Measurements from ENCODE around the gene PRKN. TPM values are rescaled to one million over a fixed set of nuclear protein-coding genes. Genes with fewer than 3 reads are reported as not detected.

Gene PRKN
- polyA plus RNA-seq, 1 experiment: 0.71 TPM

GRCh38 chr6:161370880-161371279, 1356.7 kb downstream of the PRKN start:
- ChIA-PET CTCF (interaction anchor here (0.7 to 10.0 kb wide), 24 partner anchors 9 to 851 kb away, joined by 3 to 244 read pairs (median 5); partner anchors contain the start of gene MAP3K4), POLR2A (no interaction called here)
- no peak for DNase-seq (ENCODE audit: low read depth)
- no peaks in the 10 kb centered on the region for H3K27me3 ChIP-seq (ENCODE audit: control insufficient read depth, insufficient read depth, low read length)
- H3K4me3 ChIP-seq (ENCODE audit: low read depth, low read length): no peak overlapping the region
- peak; percentile 97 for TF ChIP-seq CTCF (IDR thresholded peaks at IDR 0.05; ENCODE audit: insufficient read depth, low read depth, low read length)
- no peaks in the 10 kb centered on the region for H3K36me3 ChIP-seq (ENCODE audit: control insufficient read depth, insufficient read depth, low read length)

GRCh38 chr6:161369339-161369738, 1358.2 kb downstream of the PRKN start:
- CTCF ChIA-PET: interaction anchor here (1.4 to 10.0 kb wide), 4 partner anchors 13 to 438 kb away, joined by 4 to 244 read pairs (median 10); no protein-coding TSS in a partner anchor
- Histone ChIP-seq H3K27me3 (ENCODE audit: control insufficient read depth, insufficient read depth, low read length) (no peaks in the 10 kb centered on the region), H3K36me3 (ENCODE audit: control insufficient read depth, insufficient read depth, low read length) (no peaks in the 10 kb centered on the region), H3K4me3 (ENCODE audit: low read depth, low read length) (no peak overlapping the region)
- TF ChIP-seq CTCF (IDR thresholded peaks at IDR 0.05; ENCODE audit: insufficient read depth, low read depth, low read length): no peak
- POLR2A ChIA-PET: no interaction called here
- peak; percentile 7 for DNase-seq (ENCODE audit: low read depth)

- Histone ChIP-seq H3K27me3 (ENCODE audit: control insufficient read depth, insufficient read depth, low read length) (no peaks in the 10 kb centered on the region), H3K36me3 (ENCODE audit: control insufficient read depth, insufficient read depth, low read length) (no peaks in the 10 kb centered on the region), H3K4me3 (ENCODE audit: low read depth, low read length) (no peak overlapping the region)
- ChIA-PET POLR2A (no interaction called here), CTCF (interaction anchor here (0.5 to 10.0 kb wide), 6 partner anchors 13 to 937 kb away, joined by 3 to 244 read pairs (median 7); no protein-coding TSS in a partner anchor)
- TF ChIP-seq CTCF (IDR thresholded peaks at IDR 0.05; ENCODE audit: insufficient read depth, low read depth, low read length): no peak
- DNase-seq (ENCODE audit: low read depth): no peak
These were observed 1359.1 kb downstream of the PRKN start for GRCh38 chr6:161368514-161368913.

- H3K36me3 ChIP-seq (ENCODE audit: control insufficient read depth, insufficient read depth, low read length): no peaks in the 10 kb centered on the region
- no peaks in the 10 kb centered on the region for H3K27me3 ChIP-seq (ENCODE audit: control insufficient read depth, insufficient read depth, low read length)
- H3K4me3 ChIP-seq (ENCODE audit: low read depth, low read length): no peak overlapping the region
- no peak for TF ChIP-seq CTCF (IDR thresholded peaks at IDR 0.05; ENCODE audit: insufficient read depth, low read depth, low read length)
- CTCF ChIA-PET: interaction anchor here (0.6 to 10.0 kb wide), 6 partner anchors 213 to 907 kb away, joined by 3 to 244 read pairs (median 5); no protein-coding TSS in a partner anchor
- DNase-seq (ENCODE audit: low read depth): no peak
- POLR2A ChIA-PET: no interaction called here
These were observed 1360.1 kb downstream of the PRKN start for GRCh38 chr6:161367472-161367871.

- Histone ChIP-seq H3K36me3 (ENCODE audit: control insufficient read depth, insufficient read depth, low read length) (no peaks in the 10 kb centered on the region), H3K27me3 (ENCODE audit: control insufficient read depth, insufficient read depth, low read length) (no peaks in the 10 kb centered on the region), H3K4me3 (ENCODE audit: low read depth, low read length) (no peak overlapping the region)
- ChIA-PET POLR2A (no interaction called here), CTCF (interaction anchor here (1.3 to 10.0 kb wide), 3 partner anchors 212 to 633 kb away, joined by 3 to 244 read pairs (median 4); no protein-coding TSS in a partner anchor)
- TF ChIP-seq CTCF (IDR thresholded peaks at IDR 0.05; ENCODE audit: insufficient read depth, low read depth, low read length): no peak
- DNase-seq (ENCODE audit: low read depth): no peak
These were observed 1361.2 kb downstream of the PRKN start for GRCh38 chr6:161366301-161366923.
